Spinal cord (tissue), 10 donors: ENCODE measurements around the gene LLGL1. TPM values are rescaled to one million over a fixed set of nuclear protein-coding genes. Genes with fewer than 3 reads are reported as not detected.
A peak's percentile ranks its signal among the peaks of the same experiment; 100 is the strongest.

ENCODE experiments used
- DNase-seq, 6 donors: peaks; one replicate each; pipeline versions ENCODE4 v3.0.0 to v3.0.0-alpha.2; 2013 to 2015; ENCODE audit warnings: low spot score in 6 of 6, low read depth in 4 of 6
- H3K27ac ChIP-seq: one replicate; pipeline ENCODE4 v1.5.1; 2013; ENCODE audit warnings: low read depth, low read length, control low read depth
- H3K27me3 ChIP-seq: one replicate; pipeline ENCODE4 v1.6.1; 2013; ENCODE audit warnings: low read length; ENCODE audit not compliant: control insufficient read depth, insufficient read depth
- H3K36me3 ChIP-seq: one replicate; pipeline ENCODE4 v1.6.1; 2013; ENCODE audit warnings: low read length; ENCODE audit not compliant: control insufficient read depth, insufficient read depth
- H3K4me1 ChIP-seq: one replicate; pipeline ENCODE4 v1.6.1; 2013; ENCODE audit warnings: low read length; ENCODE audit not compliant: control insufficient read depth, insufficient read depth
- H3K4me3 ChIP-seq: one replicate; pipeline ENCODE4 v1.5.1; 2013; ENCODE audit warnings: low read depth, low read length, control low read depth
- H3K9me3 ChIP-seq: one replicate; pipeline ENCODE4 v1.6.1; 2013; ENCODE audit warnings: low read length; ENCODE audit not compliant: control insufficient read depth, insufficient read depth
- WGBS: methylation state at CpG from one replicate; pipeline ENCODE4 v1.1.5; 2013; ENCODE audit warnings: missing lambda C conversion rate; ENCODE audit not compliant: insufficient coverage; 5-methylcytosine and 5-hydroxymethylcytosine counted together
- polyA plus RNA-seq, 2 donors: library from polyadenylated mRNA; unstranded; fragments of 120-200 nt; gene quantifications; one replicate each; pipeline ENCODE4 v1.2.1, GENCODE V29; 2013; ENCODE audit not compliant: insufficient read length in 2 of 2
- total RNA-seq, 2 donors: library from RNA; depleted of rRNA in 1 of 2; stranded (reverse); fragments of 120-200 nt in 1 of 2; fragments of >200 nt in 1 of 2; gene quantifications; one replicate each; pipeline versions ENCODE4 v1.2.3 to v1.2.4, GENCODE V29; 2013 to 2014
- donor health status: healthy.

Gene LLGL1
- total and polyA plus RNA-seq, 4 donors, result 53.2 to 132 (median 79.7) TPM

DNA sequence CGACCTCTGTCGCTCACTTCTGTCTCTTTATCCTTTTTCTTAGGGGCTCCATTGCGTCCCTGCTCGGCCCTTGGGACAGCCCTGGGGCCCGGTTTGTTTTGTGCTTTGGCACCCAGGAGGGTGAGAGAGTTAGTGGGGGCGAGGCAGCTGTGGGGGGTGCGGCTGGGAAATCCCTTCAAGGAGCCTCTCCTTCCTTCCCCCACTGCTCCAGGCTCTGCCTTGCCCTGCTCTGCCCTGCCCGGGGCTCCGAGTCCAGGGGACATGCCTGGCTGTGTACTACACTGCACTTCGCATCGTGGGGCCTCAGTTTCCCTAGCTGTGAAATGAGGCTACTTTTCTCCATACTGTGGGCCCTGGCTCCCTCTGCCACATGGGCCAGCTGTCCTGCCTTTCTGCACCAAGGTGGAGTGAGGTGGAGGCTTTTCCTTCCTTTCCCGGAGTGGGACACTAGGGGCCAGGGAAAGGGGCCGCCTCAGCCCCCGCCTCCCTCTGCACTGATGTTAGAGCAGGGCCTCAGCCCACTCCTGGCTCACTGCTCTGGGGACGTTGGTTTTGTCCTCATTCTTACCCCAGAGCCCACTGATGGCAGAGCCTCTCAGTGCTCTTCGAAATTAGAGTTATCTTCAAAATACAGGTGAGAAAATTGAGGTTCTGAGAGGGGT is 980 bp downstream of the LLGL1 start:
- WGBS, result 16% methylated on average over 12 of the region's 16 CpGs
- Histone ChIP-seq H3K4me3 (peak overlapping the region; percentile 75), H3K4me1 (peaks cover 68% of the 10 kb centered on the region), H3K9me3 (no peaks in the 10 kb centered on the region), H3K27me3 (no peaks in the 10 kb centered on the region), H3K27ac (peak overlapping the region; percentile 80), H3K36me3 (peaks cover 19% of the 10 kb centered on the region)
- DNase-seq, result peak in 1 of 6 donors; percentile 35

DNA sequence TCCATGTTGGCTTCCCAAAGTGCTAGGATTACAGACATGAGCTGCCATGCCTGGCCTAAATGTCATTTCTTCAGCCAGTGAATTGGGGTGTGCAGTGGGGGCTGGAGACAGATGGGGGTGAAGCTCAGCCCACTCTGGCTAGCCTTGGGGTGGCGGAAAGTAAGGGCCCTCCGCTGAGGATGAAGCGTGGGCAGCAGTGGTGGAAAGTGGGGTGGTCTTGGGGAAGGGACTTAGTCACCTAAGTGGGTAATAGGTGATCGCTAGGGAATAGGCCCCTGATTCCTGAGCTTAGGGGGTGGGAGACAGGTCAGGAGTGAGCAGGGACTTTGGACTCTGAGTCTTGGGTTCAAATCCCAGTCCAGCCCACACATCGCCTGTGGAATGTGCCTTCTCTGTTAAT is 2.2 kb downstream of the LLGL1 start:
- peaks cover 28% of the 10 kb centered on the region for H3K36me3 ChIP-seq
- no peak overlapping the region for H3K4me3 ChIP-seq
- 100% methylated on average over 4 of the region's 5 CpGs for WGBS
- H3K27me3 ChIP-seq, result no peaks in the 10 kb centered on the region
- no peak for DNase-seq
- H3K9me3 ChIP-seq, result no peaks in the 10 kb centered on the region
- H3K27ac ChIP-seq, result no peak overlapping the region
- H3K4me1 ChIP-seq, result peaks cover 81% of the 10 kb centered on the region

DNA sequence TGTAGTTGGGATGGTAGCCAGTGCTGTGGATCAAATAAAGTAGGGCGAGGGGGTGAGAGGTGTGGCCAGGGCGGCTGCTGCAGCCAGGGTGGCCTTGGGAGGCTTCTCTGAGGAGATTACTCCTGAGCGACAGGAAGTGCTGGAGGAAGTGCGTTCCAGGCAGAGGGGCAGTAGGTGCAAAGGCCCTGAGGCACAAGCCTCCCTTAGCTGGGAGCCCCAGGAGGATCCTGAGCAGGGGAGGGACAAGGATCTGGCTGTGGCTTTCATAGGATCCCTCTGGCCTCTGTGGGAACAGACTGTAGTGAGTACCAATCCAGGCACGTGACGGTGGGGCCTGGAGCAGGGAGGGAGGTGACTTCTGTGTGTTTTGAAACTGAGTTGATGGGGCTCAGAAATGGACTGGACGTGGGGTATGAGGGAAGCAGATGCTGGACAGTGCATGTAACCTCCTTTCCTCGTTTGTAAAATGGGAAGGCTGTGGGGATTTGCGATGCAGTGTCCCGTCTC is 2.8 kb downstream of the LLGL1 start:
- no peak for DNase-seq
- Histone ChIP-seq H3K9me3 (no peaks in the 10 kb centered on the region), H3K36me3 (peaks cover 34% of the 10 kb centered on the region), H3K27ac (peak overlapping the region; percentile 27), H3K4me3 (no peak overlapping the region), H3K27me3 (no peaks in the 10 kb centered on the region), H3K4me1 (peaks cover 84% of the 10 kb centered on the region)
- WGBS, result 84% methylated on average over 10 of the region's 10 CpGs

DNA sequence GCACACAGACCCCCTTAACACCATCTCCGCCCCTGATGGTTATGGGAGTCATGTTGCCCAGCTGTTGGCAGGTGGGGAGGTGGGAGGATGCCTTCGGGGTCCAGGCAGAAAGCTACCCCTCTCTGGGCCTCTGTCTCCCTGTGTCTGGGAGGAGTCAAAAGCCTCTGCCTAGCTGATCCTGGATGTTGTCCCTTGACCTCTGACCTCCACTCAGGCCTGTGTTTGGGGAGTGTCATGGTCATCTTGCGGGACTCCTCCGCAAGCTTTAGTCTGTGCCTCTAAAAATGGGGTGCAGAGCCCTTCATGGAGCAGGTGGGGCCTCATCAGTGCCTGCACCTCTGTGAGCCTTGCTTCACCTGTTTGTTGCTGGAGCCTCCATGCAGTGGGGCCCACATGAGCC is 3.8 kb downstream of the LLGL1 start:
- no peak overlapping the region for H3K4me3 ChIP-seq
- DNase-seq, result no peak
- peaks cover 45% of the 10 kb centered on the region for H3K36me3 ChIP-seq
- no peaks in the 10 kb centered on the region for H3K27me3 ChIP-seq
- H3K4me1 ChIP-seq, result peaks cover 81% of the 10 kb centered on the region
- H3K27ac ChIP-seq, result peak overlapping the region; percentile 83
- H3K9me3 ChIP-seq, result no peaks in the 10 kb centered on the region
- WGBS, result 63% methylated on average over 3 of the region's 4 CpGs

DNA sequence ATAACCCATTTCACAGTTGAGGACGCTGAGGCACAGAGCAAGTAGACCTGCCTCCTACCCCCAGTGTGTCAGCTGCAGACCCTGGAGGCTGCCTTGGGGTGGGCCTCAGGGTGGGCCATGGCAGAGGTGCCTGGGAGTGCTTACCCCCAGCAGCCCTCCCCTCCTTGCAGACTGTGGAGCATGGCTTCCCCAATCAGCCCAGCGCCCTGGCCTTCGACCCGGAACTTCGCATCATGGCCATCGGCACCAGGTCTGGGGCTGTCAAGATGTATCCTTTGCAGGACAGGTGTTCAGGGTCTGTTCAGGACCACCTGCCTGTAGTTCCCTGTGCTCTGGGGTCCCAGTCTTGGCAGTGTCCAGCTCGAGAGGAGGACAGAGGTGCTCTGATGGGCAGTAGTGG is 4.3 kb downstream of the LLGL1 start:
- H3K9me3 ChIP-seq, result no peaks in the 10 kb centered on the region
- no peak for DNase-seq
- H3K27ac ChIP-seq, result peak overlapping the region; percentile 83
- H3K4me1 ChIP-seq, result peaks cover 77% of the 10 kb centered on the region
- H3K36me3 ChIP-seq, result peaks cover 48% of the 10 kb centered on the region
- no peaks in the 10 kb centered on the region for H3K27me3 ChIP-seq
- 73% methylated on average over 7 of the region's 7 CpGs for WGBS
- no peak overlapping the region for H3K4me3 ChIP-seq

DNA sequence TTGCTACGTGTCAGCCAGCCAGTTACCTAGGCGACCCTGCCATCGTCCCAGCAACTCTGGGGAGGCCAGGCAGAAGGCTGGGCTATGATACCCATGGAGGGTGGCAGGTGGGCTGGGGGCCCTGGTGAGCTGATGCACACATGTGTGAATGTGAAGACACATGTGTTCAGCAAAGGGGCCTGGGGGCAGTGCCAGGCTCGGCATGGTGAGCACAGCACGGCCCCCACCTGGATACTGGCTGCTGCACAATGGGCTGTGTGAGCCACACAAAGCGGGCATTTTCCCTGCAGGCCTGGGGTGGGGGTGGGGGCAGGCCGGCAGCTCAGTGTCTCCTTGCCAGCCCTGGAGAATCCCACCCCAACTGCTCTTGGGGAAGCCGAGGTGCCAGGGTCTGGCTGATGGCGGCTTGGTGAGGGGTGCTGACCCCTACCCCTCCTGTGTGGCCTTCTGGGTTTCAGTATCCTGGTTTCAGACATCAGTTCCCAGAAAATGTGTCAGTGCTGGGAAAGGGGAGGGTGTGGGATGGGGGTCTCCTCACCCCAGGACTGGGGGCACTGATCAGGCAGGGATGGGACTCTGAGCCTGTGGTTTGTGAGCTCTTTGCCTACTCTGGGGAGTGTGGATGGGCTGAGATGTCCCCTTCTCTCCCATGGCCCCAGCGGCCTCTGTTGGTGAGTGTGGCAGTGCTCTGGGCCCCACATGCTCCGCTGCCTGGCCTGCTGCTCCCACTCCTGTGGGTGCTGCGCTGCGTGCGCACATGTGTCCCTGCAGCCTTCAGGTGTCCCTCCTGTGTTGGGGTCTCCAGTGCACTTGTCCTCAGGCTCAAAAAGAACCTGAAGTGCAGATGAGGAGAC is 5.1 kb downstream of the LLGL1 start:
- Histone ChIP-seq H3K27ac (peak overlapping the region; percentile 83), H3K4me3 (no peak overlapping the region)

DNA sequence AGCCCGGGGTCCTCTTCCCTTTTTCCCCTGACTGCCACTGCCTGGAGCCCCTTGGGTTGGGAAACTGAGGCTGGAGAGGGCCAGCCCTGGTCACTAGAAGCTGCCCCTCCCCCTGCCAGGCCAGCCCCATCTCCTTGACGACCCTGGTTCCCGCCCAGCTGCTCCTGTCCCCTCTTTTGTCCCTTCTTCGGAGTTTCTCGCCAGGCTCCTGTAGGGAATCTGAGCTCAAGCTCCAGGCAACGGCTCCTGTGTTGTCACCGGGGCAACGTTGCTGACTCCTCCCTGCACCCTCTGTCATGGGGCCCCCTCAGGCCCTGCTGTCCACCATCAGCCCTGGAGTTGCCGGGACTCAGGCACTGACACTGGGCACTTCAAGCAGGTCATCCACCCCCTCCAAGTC is 5.7 kb downstream of the LLGL1 start:
- DNase-seq, result peak in 4 of 6 donors; percentile 36 to 80 (median 64)
- 24% methylated on average over 9 of the region's 9 CpGs for WGBS
- Histone ChIP-seq H3K4me3 (no peak overlapping the region), H3K4me1 (peaks cover 68% of the 10 kb centered on the region), H3K27me3 (no peaks in the 10 kb centered on the region), H3K9me3 (no peaks in the 10 kb centered on the region), H3K27ac (peak overlapping the region; percentile 83), H3K36me3 (peaks cover 61% of the 10 kb centered on the region)

More for the DNA sequence above, 5.1 kb downstream of the LLGL1 start:
- no peaks in the 10 kb centered on the region for H3K9me3 ChIP-seq
- H3K36me3 ChIP-seq, result peaks cover 55% of the 10 kb centered on the region
- peak in 4 of 6 donors; percentile 36 to 77 (median 59) for DNase-seq
- 39% methylated on average over 13 of the region's 14 CpGs for WGBS
- no peaks in the 10 kb centered on the region for H3K27me3 ChIP-seq
- peaks cover 72% of the 10 kb centered on the region for H3K4me1 ChIP-seq

DNA sequence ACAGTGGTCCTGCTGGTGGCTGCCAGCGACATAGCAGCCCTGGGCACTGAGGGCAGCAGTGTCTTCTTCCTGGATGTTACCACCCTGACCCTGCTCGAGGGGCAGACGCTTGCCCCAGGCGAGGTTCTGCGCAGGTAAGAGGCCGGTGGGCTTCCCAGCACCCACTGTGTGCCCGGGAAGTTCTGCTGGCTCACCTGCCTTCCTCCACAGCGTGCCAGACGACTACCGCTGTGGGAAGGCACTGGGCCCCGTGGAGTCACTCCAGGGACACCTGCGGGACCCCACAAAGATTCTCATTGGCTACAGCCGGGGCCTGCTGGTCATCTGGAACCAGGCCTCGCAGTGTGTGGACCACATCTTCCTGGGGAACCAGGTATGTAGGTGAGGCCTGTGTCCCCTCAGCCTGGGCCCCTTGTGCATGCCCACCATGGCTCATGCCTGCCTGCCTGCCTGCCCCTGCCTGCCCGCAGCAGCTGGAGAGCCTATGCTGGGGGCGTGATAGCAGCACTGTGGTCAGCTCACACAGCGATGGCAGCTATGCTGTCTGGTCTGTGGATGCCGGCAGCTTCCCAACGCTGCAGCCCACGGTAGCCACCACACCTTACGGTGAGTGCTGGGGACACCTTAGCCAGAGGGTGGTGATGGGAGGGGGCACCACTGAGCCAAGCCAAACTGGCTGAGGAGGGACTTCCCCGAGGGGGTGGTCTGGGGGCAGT is 8.5 kb downstream of the LLGL1 start:
- no peak overlapping the region for H3K27ac ChIP-seq
- H3K27me3 ChIP-seq, result no peaks in the 10 kb centered on the region
- H3K4me3 ChIP-seq, result no peak overlapping the region
- H3K9me3 ChIP-seq, result no peaks in the 10 kb centered on the region
- DNase-seq, result no peak
- peaks cover 40% of the 10 kb centered on the region for H3K4me1 ChIP-seq
- H3K36me3 ChIP-seq, result peaks cover 80% of the 10 kb centered on the region
- WGBS, result 96% methylated on average over 22 of the region's 22 CpGs

DNA sequence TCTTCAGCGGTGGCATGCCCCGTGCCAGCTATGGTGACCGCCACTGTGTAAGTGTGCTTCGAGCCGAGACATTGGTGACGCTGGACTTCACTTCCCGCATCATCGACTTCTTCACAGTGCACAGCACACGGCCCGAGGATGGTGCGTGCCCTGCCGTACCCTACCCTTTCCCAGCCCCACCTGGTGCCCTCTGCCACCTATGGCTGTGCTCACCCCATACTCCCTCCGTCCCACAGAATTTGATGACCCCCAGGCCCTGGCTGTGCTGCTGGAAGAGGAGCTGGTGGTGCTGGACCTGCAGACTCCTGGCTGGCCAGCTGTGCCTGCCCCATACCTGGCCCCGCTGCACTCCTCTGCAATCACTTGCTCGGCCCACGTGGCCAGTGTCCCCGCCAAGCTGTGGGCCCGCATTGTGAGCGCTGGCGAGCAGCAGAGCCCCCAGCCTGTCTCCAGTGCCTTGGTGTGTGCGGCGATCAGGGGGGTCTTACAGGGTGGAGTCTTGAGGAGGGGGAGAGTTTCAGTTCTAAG is 9.5 kb downstream of the LLGL1 start:
- Histone ChIP-seq H3K27ac (no peak overlapping the region), H3K4me1 (peaks cover 31% of the 10 kb centered on the region), H3K36me3 (peaks cover 82% of the 10 kb centered on the region), H3K9me3 (no peaks in the 10 kb centered on the region), H3K4me3 (no peak overlapping the region), H3K27me3 (no peaks in the 10 kb centered on the region)
- DNase-seq, result no peak
- 96% methylated on average over 22 of the region's 22 CpGs for WGBS
